Epithelial cell of esophagus (primary cell): ENCODE measurements around the gene SERINC1.
"Not testable (repeated sequence)": the region's sequence is repeated elsewhere in the genome, so short reads cannot be mapped to it uniquely, and the experiment has no call there.

Source experiments
- DNase-seq: peaks from one replicate; pipeline ENCODE4 v3.0.0; 2010; ENCODE audit warnings: low read depth
- H3K4me3 ChIP-seq: 2 replicates; pipeline ENCODE4 v1.5.1; 2011; ENCODE audit warnings: mild to moderate bottlenecking, low read length, control low read depth
- CTCF ChIP-seq: IDR thresholded peaks from 2 replicates; pipeline ENCODE4 v1.5.1; 2011; ENCODE audit warnings: low read depth, mild to moderate bottlenecking, low read length, control low read depth, inconsistent platforms; ENCODE audit not compliant: insufficient read depth; ENCODE audit errors: missing control alignments

SERINC1 gene

GRCh38 chr6:122471107-122472021 lies at the start of gene SERINC1:
Gene SERINC1 (minus strand): TSS chr6:122471807. CDS start chr6:122471737, 70 bp downstream.
- DNase-seq: peak; percentile 95
- peak within 1 kb of the TSS; percentile 91 for H3K4me3 ChIP-seq
- no peak for TF ChIP-seq CTCF

GRCh38 chr6:122511193-122511924 lies 39.8 kb upstream of the SERINC1 start:
- H3K4me3 ChIP-seq: no peak overlapping the region
- no peak for TF ChIP-seq CTCF
- DNase-seq: no peak

- DNase-seq, H3K4me3 ChIP-seq: not testable (repeated sequence)
Observed at GRCh38 chr6:122505170-122505569, 33.6 kb upstream of the SERINC1 start.

- no peak overlapping the region for H3K4me3 ChIP-seq
- no peak for DNase-seq
- no peak for TF ChIP-seq CTCF
Observed at GRCh38 chr6:122501475-122501874, 29.9 kb upstream of the SERINC1 start.

- no peak for TF ChIP-seq CTCF
- H3K4me3 ChIP-seq: no peak overlapping the region
- no peak for DNase-seq
Observed at GRCh38 chr6:122495612-122496011, 24.0 kb upstream of the SERINC1 start.

GRCh38 chr6:122494665-122495272 lies 23.2 kb upstream of the SERINC1 start:
- DNase-seq: peak; percentile 36
- H3K4me3 ChIP-seq: no peak overlapping the region
- TF ChIP-seq CTCF: no peak
